GM12878 (cell line): Measurements from ENCODE around the gene POU4F1. TPM values are rescaled to one million over a fixed set of nuclear protein-coding genes. Genes with fewer than 3 reads are reported as not detected.

Experiments used
- ATAC-seq: fragments of 200-7000 bp; cut with Tn5 transposase; 3 replicates; pipeline ENCODE4 v1.9.1; 2020; ENCODE audit warnings: mild to moderate bottlenecking, moderate library complexity
- BruUV-seq: library from RNA; stranded (reverse); fragments of 400-500 nt; replicated peaks from 2 replicates; lab custom pipeline; 2021; lab: Mats Ljungman, UMichigan
- CTCF ChIA-PET: fragments of 300-600 bp; sonication (Branson Sonifier 250); formaldehyde crosslinking; extraction: SDS; loops from one replicate; lab custom pipeline; 2021; ENCODE audit warnings: inconsistent platforms; lab: Yijun Ruan, JAX
- POLR2A ChIA-PET: fragments of 350-600 bp; formaldehyde crosslinking; extraction: SDS; loops from one replicate; lab custom pipeline; 2021; ENCODE audit warnings: inconsistent platforms; lab: Charles Lee
- RAD21 ChIA-PET: fragments of 300-600 bp; sonication (Branson Sonifier 250); formaldehyde crosslinking; loops from one replicate; lab custom pipeline; 2023; ENCODE audit warnings: antibody characterized with exemption; ENCODE audit not compliant: unreplicated experiment; lab: Charles Lee
- SMC1A ChIA-PET: fragments of 300-600 bp; sonication (Branson Sonifier 250); formaldehyde crosslinking; loops from one replicate; lab custom pipeline; 2023; ENCODE audit not compliant: unreplicated experiment, uncharacterized antibody; lab: Charles Lee
- DNase-seq: peaks from one replicate; pipeline ENCODE4 v3.0.0-alpha.2; 2011; ENCODE audit warnings: low read depth, low spot score
- FAIRE-seq: peaks from 3 replicates; lab custom pipeline; 2011; peaks lifted over from hg19 to GRCh38; lab: Jason Lieb, UNC
- H2AFZ ChIP-seq: 2 replicates; pipeline ENCODE4 v1.6.0; 2011; ENCODE audit warnings: low read depth, low read length, control low read depth; ENCODE audit not compliant: control insufficient read depth
- H3K27ac ChIP-seq: 2 replicates; pipeline ENCODE4 v1.5.1; 2011; ENCODE audit warnings: control low read depth; ENCODE audit not compliant: control insufficient read depth, insufficient read depth
- H3K27me3 ChIP-seq, 2 experiments: replicated peaks in 1 of 2; 2 replicates each; pipeline versions ENCODE4 v1.6.0 to v1.6.1; 2011; ENCODE audit warnings: low read length in 1 of 2; ENCODE audit not compliant: control insufficient read depth in 2 of 2, insufficient read depth in 2 of 2
- H3K36me3 ChIP-seq, 2 experiments: 2 replicates each; pipeline ENCODE4 v1.5.1; 2011; ENCODE audit warnings: low read length in 1 of 2; ENCODE audit not compliant: control insufficient read depth in 2 of 2, insufficient read depth in 2 of 2
- H3K4me1 ChIP-seq: 2 replicates; pipeline ENCODE4 v1.6.1; 2011; ENCODE audit warnings: mild to moderate bottlenecking, low read length, moderate library complexity, mixed read lengths; ENCODE audit not compliant: control insufficient read depth, insufficient read depth
- H3K4me2 ChIP-seq: 2 replicates; pipeline ENCODE4 v1.6.0; 2011; ENCODE audit warnings: control low read depth; ENCODE audit not compliant: control insufficient read depth, insufficient read depth
- H3K4me3 ChIP-seq: fragments of 200-600 bp; sonication (generic); 2 replicates; pipeline ENCODE4 v1.5.1; 2016
- H3K79me2 ChIP-seq: 2 replicates; pipeline ENCODE4 v1.6.0; 2011; ENCODE audit warnings: low read length; ENCODE audit not compliant: control insufficient read depth, insufficient read depth
- H3K9ac ChIP-seq: 2 replicates; pipeline ENCODE4 v1.8.0; 2011; ENCODE audit warnings: low read length, control low read depth, mixed read lengths; ENCODE audit not compliant: control insufficient read depth, insufficient read depth
- H3K9me3 ChIP-seq: replicated peaks from 3 replicates; pipeline ENCODE4 v1.5.1; 2011; ENCODE audit warnings: mild to moderate bottlenecking, low read length; ENCODE audit not compliant: control insufficient read depth, insufficient read depth
- H4K20me1 ChIP-seq: 2 replicates; pipeline ENCODE4 v1.6.0; 2011; ENCODE audit not compliant: control insufficient read depth, insufficient read depth
- KDM1A ChIP-seq: fragments of 200-600 bp; sonication (generic); IDR thresholded peaks from 2 replicates; pipeline ENCODE4 v1.6.1; 2016; ENCODE audit warnings: borderline replicate concordance
- NKRF ChIP-seq: fragments of 450-650 bp; conservative IDR thresholded peaks from 2 replicates; pipeline ENCODE4 v1.6.1; 2017; ENCODE audit warnings: mild to moderate bottlenecking, moderate library complexity
- PML ChIP-seq: IDR thresholded peaks from 2 replicates; pipeline ENCODE4 v1.6.1; 2012; ENCODE audit warnings: low read length, inconsistent platforms
- ZBED1 ChIP-seq: IDR thresholded peaks from 2 replicates; pipeline ENCODE4 v1.6.1; 2016; ENCODE audit warnings: borderline replicate concordance
- ZNF274 ChIP-seq: IDR thresholded peaks from one replicate; pipeline ENCODE4 v1.8.0; 2011; ENCODE audit not compliant: insufficient read length, insufficient read depth
- WGBS: methylation state at CpG from one replicate; pipeline ENCODE4 v1.1.6; 2016; ENCODE audit warnings: low lambda C conversion rate; ENCODE audit not compliant: insufficient replicate concordance, insufficient coverage; ENCODE audit errors: missing lambda C conversion rate; 5-methylcytosine and 5-hydroxymethylcytosine counted together
- in situ Hi-C: fragments of 300-500 bp; cut with MboI; formaldehyde crosslinking; loops from 9 replicates; pipeline ENCODE4 v1.14.3; 2018; ENCODE audit warnings: mixed read lengths
- intact Hi-C: fragments of 100-400 bp; cut with micrococcal nuclease; formaldehyde crosslinking; loops from one replicate; pipeline ENCODE4 v1.14.2; 2022; ENCODE audit not compliant: unreplicated experiment
- polyA plus RNA-seq, 11 experiments: library from polyadenylated mRNA; depleted of rRNA in 4 of 11; unstranded in 6 of 11; stranded (reverse) in 5 of 11; fragments of >200 nt; fragmentation: Nextera tagmentation in 4 of 11; fragmentation: Illumina TruSeq in 1 of 11; extraction: Ambion mirVana in 4 of 11; extraction: Trizol in 1 of 11; gene quantifications; 1 replicate in 1 of 11; 2 replicates in 10 of 11; pipeline versions ENCODE4 v1.2.1 to v1.2.3, GENCODE V29; 2011 to 2016; ENCODE audit warnings: inconsistent platforms in 2 of 11, missing spikeins in 2 of 11, low read depth in 1 of 11
- total RNA-seq, 4 experiments: library from RNA; depleted of rRNA in 3 of 4; stranded (reverse); fragments of >200 nt in 3 of 4; fragmentation: Illumina TruSeq in 1 of 4; extraction: Trizol in 1 of 4; gene quantifications; 2 replicates each; pipeline versions ENCODE4 v1.2.1 to v1.2.3, GENCODE V29; 2013 to 2021

The POU4F1 gene
- total and polyA plus RNA-seq, 10 of the 15 experiments (the other 5 are each of a cell fraction or from before 2014, with no cell fraction given): 0.01 to 0.14 (median 0.02) TPM; not detected in 5

- Histone ChIP-seq H3K9ac (no peak overlapping the region), H3K4me2 (no peak overlapping the region), H3K4me1 (no peaks in the 10 kb centered on the region; the same call in 1 of the 2 replicates), H3K27ac (no peak overlapping the region), H3K36me3 (no peaks in the 10 kb centered on the region), H3K9me3 (no peaks in the 10 kb centered on the region; the same call in 2 of the 3 replicates), H3K4me3 (no peak overlapping the region), H3K79me2 (no peaks in the 10 kb centered on the region), H4K20me1 (no peaks in the 10 kb centered on the region), H2AFZ (no peak overlapping the region), H3K27me3 (peaks cover 12 to 23% of the 10 kb centered on the region in 2 experiments)
- ChIA-PET SMC1A (interaction anchor here (0.5 to 0.6 kb wide), 2 partner anchors 62 to 376 kb away, joined by 3 read pairs; no protein-coding TSS in a partner anchor), POLR2A (no interaction called here), RAD21 (no interaction called here), CTCF (no interaction called here)
- no peak for FAIRE-seq
- ATAC-seq: no peak
- no TSS peak for BruUV-seq
- in situ Hi-C loops (no loop called here), intact Hi-C loops (loop anchor here (10.0 kb wide), 1 partner anchor 391 kb away; no protein-coding TSS in a partner anchor)
- no peak for TF ChIP-seq NKRF
- no peak for TF ChIP-seq PML
- no peak for TF ChIP-seq ZBED1
- no peak for TF ChIP-seq KDM1A
- no peak for TF ChIP-seq ZNF274
- DNase-seq: no peak
- WGBS: 26% methylated on average over 27 of the region's 29 CpGs
Measured at GRCh38 chr13:78593652-78594455, 9.5 kb downstream of the POU4F1 start.
